IMR-90 (cell line): ENCODE results near the gene TULP4. TPM values are rescaled to one million over a fixed set of nuclear protein-coding genes. Genes with fewer than 3 reads are reported as not detected.

Source experiments
- ATAC-seq: fragments of 200-7000 bp; cut with Tn5 transposase; 2 replicates; pipeline ENCODE4 v1.9.1; 2020; ENCODE audit warnings: low read depth, mild to moderate bottlenecking, moderate library complexity
- BruUV-seq: library from RNA; stranded (reverse); fragments of 400-500 nt; replicated peaks from 2 replicates; lab custom pipeline; 2021; lab: Mats Ljungman, UMichigan
- CTCF ChIA-PET: fragments of 300-600 bp; formaldehyde crosslinking; extraction: SDS; loops from one replicate; lab custom pipeline; 2021; ENCODE audit warnings: antibody characterized with exemption; lab: Yijun Ruan, JAX
- POLR2A ChIA-PET: fragments of 300-600 bp; sonication (Branson Sonifier 250); formaldehyde crosslinking; loops from one replicate; lab custom pipeline; 2022; ENCODE audit warnings: antibody characterized with exemption; ENCODE audit not compliant: unreplicated experiment; lab: Charles Lee
- DNase-seq: peaks from one replicate; pipeline ENCODE4 v3.0.0; 2013
- H2AFZ ChIP-seq: replicated peaks from 2 replicates; pipeline ENCODE3; 2013; ENCODE audit warnings: low read length, mild to moderate bottlenecking; ENCODE audit not compliant: poor library complexity
- H2AK5ac ChIP-seq: 2 replicates; pipeline ENCODE4 v1.6.1; 2013; ENCODE audit warnings: low read depth, low read length, inconsistent platforms
- H2AK9ac ChIP-seq: replicated peaks from 2 replicates; pipeline ENCODE3; 2013; ENCODE audit warnings: mild to moderate bottlenecking, low read depth, low read length, moderate library complexity; ENCODE audit not compliant: poor library complexity
- H2BK120ac ChIP-seq: 2 replicates; pipeline ENCODE4 v1.6.1; 2013; ENCODE audit warnings: low read depth, low read length, inconsistent platforms
- H2BK15ac ChIP-seq: 3 replicates; pipeline ENCODE4 v1.6.1; 2013; ENCODE audit warnings: low read depth, low read length, inconsistent platforms
- H2BK20ac ChIP-seq: 2 replicates; pipeline ENCODE4 v1.6.1; 2013; ENCODE audit warnings: low read depth, mild to moderate bottlenecking, inconsistent platforms, low read length, moderate library complexity
- H2BK5ac ChIP-seq: 2 replicates; pipeline ENCODE4 v1.6.1; 2013; ENCODE audit warnings: mild to moderate bottlenecking, low read depth, low read length, inconsistent platforms; ENCODE audit not compliant: poor library complexity, severe bottlenecking
- H3K14ac ChIP-seq: replicated peaks from 2 replicates; pipeline ENCODE4 v1.6.1; 2013; ENCODE audit warnings: low read depth, low read length, inconsistent platforms
- H3K18ac ChIP-seq: 2 replicates; pipeline ENCODE4 v1.6.1; 2013; ENCODE audit warnings: low read depth, low read length, control low read depth
- H3K23ac ChIP-seq: 2 replicates; pipeline ENCODE4 v1.6.1; 2013; ENCODE audit warnings: low read depth, low read length, inconsistent platforms
- H3K27ac ChIP-seq: 2 replicates; pipeline ENCODE4 v1.5.1; 2013; ENCODE audit warnings: mild to moderate bottlenecking, control low read depth, low read length; ENCODE audit not compliant: insufficient read depth
- H3K27me3 ChIP-seq: 2 replicates; pipeline ENCODE4 v1.6.1; 2013; ENCODE audit warnings: low read length; ENCODE audit not compliant: control insufficient read depth, insufficient read depth
- H3K36me3 ChIP-seq: 2 replicates; pipeline ENCODE4 v1.6.1; 2013; ENCODE audit warnings: low read length, mixed read lengths; ENCODE audit not compliant: control insufficient read depth, insufficient read depth
- H3K4ac ChIP-seq: 2 replicates; pipeline ENCODE4 v1.6.1; 2013; ENCODE audit warnings: low read depth, low read length, inconsistent platforms
- H3K4me1 ChIP-seq: 2 replicates; pipeline ENCODE4 v1.6.1; 2013; ENCODE audit warnings: low read length, mixed read lengths; ENCODE audit not compliant: control insufficient read depth, insufficient read depth
- H3K4me2 ChIP-seq: 2 replicates; pipeline ENCODE4 v1.6.1; 2013; ENCODE audit warnings: low read depth, mild to moderate bottlenecking, control low read depth, low read length, moderate library complexity
- H3K4me3 ChIP-seq: 2 replicates; pipeline ENCODE4 v1.5.1; 2013; ENCODE audit warnings: low read depth, mild to moderate bottlenecking, control low read depth, low read length, moderate library complexity; ENCODE audit not compliant: insufficient read depth
- H3K56ac ChIP-seq: 2 replicates; pipeline ENCODE4 v1.6.1; 2013; ENCODE audit warnings: low read length, inconsistent platforms; ENCODE audit not compliant: insufficient read depth; ENCODE audit errors: extremely low read depth
- H3K79me1 ChIP-seq, 2 experiments: 2 replicates each; pipeline ENCODE4 v1.6.1; 2013; ENCODE audit warnings: low read length in 2 of 2, inconsistent platforms in 1 of 2, low read depth in 1 of 2
- H3K9ac ChIP-seq: 2 replicates; pipeline ENCODE4 v1.6.1; 2013; ENCODE audit warnings: low read depth, low read length, control low read depth
- H3K9me1 ChIP-seq: 2 replicates; pipeline ENCODE4 v1.6.1; 2013; ENCODE audit warnings: low read length, inconsistent platforms; ENCODE audit not compliant: insufficient read depth
- H3K9me3 ChIP-seq: 2 replicates; pipeline ENCODE4 v1.6.1; 2013; ENCODE audit warnings: low read length; ENCODE audit not compliant: control insufficient read depth, insufficient read depth
- H4K20me1 ChIP-seq: 2 replicates; pipeline ENCODE4 v1.6.1; 2013; ENCODE audit warnings: low read length, inconsistent platforms; ENCODE audit not compliant: insufficient read depth
- H4K5ac ChIP-seq: 2 replicates; pipeline ENCODE4 v1.6.1; 2013; ENCODE audit warnings: mild to moderate bottlenecking, low read depth, low read length, control low read depth
- H4K8ac ChIP-seq, 2 experiments: 2 replicates each; pipeline ENCODE4 v1.6.1; 2013; ENCODE audit warnings: low read depth in 2 of 2, low read length in 2 of 2, control low read depth in 1 of 2, inconsistent platforms in 1 of 2
- H4K91ac ChIP-seq: 2 replicates; pipeline ENCODE4 v1.6.1; 2013; ENCODE audit warnings: low read depth, low read length, inconsistent platforms; ENCODE audit not compliant: insufficient read depth
- ELK1 ChIP-seq: fragments of 150-350 bp; IDR thresholded peaks from 2 replicates; pipeline ENCODE4 v1.6.1; 2016; ENCODE audit warnings: low read depth, mild to moderate bottlenecking, low read length, moderate library complexity, borderline replicate concordance
- FOS ChIP-seq: fragments of 150-350 bp; IDR thresholded peaks from 2 replicates; pipeline ENCODE4 v1.6.1; 2016; ENCODE audit warnings: low read depth, low read length
- MXI1 ChIP-seq: IDR thresholded peaks from 2 replicates; pipeline ENCODE4 v1.6.1; 2012; ENCODE audit warnings: low read depth, mild to moderate bottlenecking, low read length, moderate library complexity, borderline replicate concordance
- NFE2L2 ChIP-seq: fragments of 150-350 bp; IDR thresholded peaks from 2 replicates; pipeline ENCODE4 v1.6.1; 2016; ENCODE audit warnings: low read depth, mild to moderate bottlenecking, low read length
- POLR2A ChIP-seq: IDR thresholded peaks from 2 replicates; pipeline ENCODE4 v1.6.1; 2012; ENCODE audit warnings: mild to moderate bottlenecking, low read depth, low read length
- RFX5 ChIP-seq: IDR thresholded peaks from 2 replicates; pipeline ENCODE4 v1.8.0; 2012; ENCODE audit warnings: low read depth, mild to moderate bottlenecking, low read length, moderate library complexity
- dilution Hi-C: fragments of 300-500 bp; cut with HindIII; formaldehyde crosslinking; loops from one replicate; pipeline ENCODE4 v1.14.3; 2018; ENCODE audit warnings: low sequenced_read_pairs; ENCODE audit not compliant: unreplicated experiment
- in situ Hi-C: fragments of 300-500 bp; cut with MboI; formaldehyde crosslinking; loops from 3 replicates; pipeline ENCODE4 v1.14.3; 2019; ENCODE audit warnings: low sequenced_read_pairs, inconsistent platforms, mixed read lengths
- intact Hi-C: fragments of 100-400 bp; cut with micrococcal nuclease; formaldehyde crosslinking; loops from 2 replicates; pipeline ENCODE4 v1.10.0; 2022
- polyA plus RNA-seq, 3 experiments: library from polyadenylated mRNA; depleted of rRNA; stranded (reverse); fragments of >200 nt; gene quantifications; 2 replicates each; pipeline ENCODE4 v1.2.3, GENCODE V29; 2012; ENCODE audit warnings: low replicate concordance in 1 of 3
- total RNA-seq: library from RNA; depleted of rRNA; stranded (reverse); fragments of >200 nt; gene quantifications from 2 replicates; pipeline ENCODE4 v1.2.3, GENCODE V29; 2012

TULP4 gene
- total and polyA plus RNA-seq, 2 of the 4 experiments (the other 2 are of a cell fraction) = 8.1 to 30.6 TPM

GRCh38 chr6:158439255-158439654 lies 127.0 kb downstream of the TULP4 start:
- intact Hi-C loops = no loop called here
- ChIA-PET CTCF (no interaction called here), POLR2A (no interaction called here)

More at GRCh38 chr6:158439255-158439654, 127.0 kb downstream of the TULP4 start:
- Histone ChIP-seq H3K27ac (no peak overlapping the region), H3K4me2 (no peak overlapping the region), H2AFZ (peak overlapping the region; percentile 14), H3K4ac (no peak overlapping the region), H2BK15ac (no peak overlapping the region), H4K91ac (no peak overlapping the region), H3K27me3 (no peaks in the 10 kb centered on the region), H3K18ac (no peak overlapping the region), H3K23ac (no peak overlapping the region), H2BK120ac (no peak overlapping the region), H3K9me3 (no peaks in the 10 kb centered on the region), H2BK20ac (no peak overlapping the region), H3K14ac (no peak overlapping the region), H2AK9ac (peak overlapping the region; percentile 53), H4K5ac (no peak overlapping the region), H2BK5ac (no peak overlapping the region), H3K36me3 (peaks cover 8% of the 10 kb centered on the region), H4K8ac (no peak overlapping the region), H3K56ac (no peak overlapping the region), H3K9ac (no peak overlapping the region), H3K9me1 (peaks cover 9% of the 10 kb centered on the region), H3K4me3 (no peak overlapping the region), H2AK5ac (no peak overlapping the region), H3K4me1 (no peaks in the 10 kb centered on the region; the same call in 1 of the 2 replicates), H3K79me1 (no peaks in the 10 kb centered on the region), H4K20me1 (no peaks in the 10 kb centered on the region)
- ATAC-seq = no peak
- DNase-seq = no peak
- BruUV-seq = no TSS peak
- TF ChIP-seq POLR2A = no peak
- no peak for TF ChIP-seq ELK1
- TF ChIP-seq NFE2L2 = no peak
- no peak for TF ChIP-seq RFX5
- no peak for TF ChIP-seq FOS
- no peak for TF ChIP-seq MXI1
- in situ Hi-C loops (no loop called here), dilution Hi-C loops (no loop called here)
